Cerebellar nuclear complex (tissue), 1 donor: ENCODE results near the gene PITPNM1.
"Not testable (repeated sequence)": the region's sequence is repeated elsewhere in the genome, so short reads cannot be mapped to it uniquely, and the experiment has no call there.

Experiments
- DNase-seq, 2 experiments: peaks; one replicate each; lab custom pipeline; 2025; lab: John Stamatoyannopoulos, UW

Gene PITPNM1

DNA sequence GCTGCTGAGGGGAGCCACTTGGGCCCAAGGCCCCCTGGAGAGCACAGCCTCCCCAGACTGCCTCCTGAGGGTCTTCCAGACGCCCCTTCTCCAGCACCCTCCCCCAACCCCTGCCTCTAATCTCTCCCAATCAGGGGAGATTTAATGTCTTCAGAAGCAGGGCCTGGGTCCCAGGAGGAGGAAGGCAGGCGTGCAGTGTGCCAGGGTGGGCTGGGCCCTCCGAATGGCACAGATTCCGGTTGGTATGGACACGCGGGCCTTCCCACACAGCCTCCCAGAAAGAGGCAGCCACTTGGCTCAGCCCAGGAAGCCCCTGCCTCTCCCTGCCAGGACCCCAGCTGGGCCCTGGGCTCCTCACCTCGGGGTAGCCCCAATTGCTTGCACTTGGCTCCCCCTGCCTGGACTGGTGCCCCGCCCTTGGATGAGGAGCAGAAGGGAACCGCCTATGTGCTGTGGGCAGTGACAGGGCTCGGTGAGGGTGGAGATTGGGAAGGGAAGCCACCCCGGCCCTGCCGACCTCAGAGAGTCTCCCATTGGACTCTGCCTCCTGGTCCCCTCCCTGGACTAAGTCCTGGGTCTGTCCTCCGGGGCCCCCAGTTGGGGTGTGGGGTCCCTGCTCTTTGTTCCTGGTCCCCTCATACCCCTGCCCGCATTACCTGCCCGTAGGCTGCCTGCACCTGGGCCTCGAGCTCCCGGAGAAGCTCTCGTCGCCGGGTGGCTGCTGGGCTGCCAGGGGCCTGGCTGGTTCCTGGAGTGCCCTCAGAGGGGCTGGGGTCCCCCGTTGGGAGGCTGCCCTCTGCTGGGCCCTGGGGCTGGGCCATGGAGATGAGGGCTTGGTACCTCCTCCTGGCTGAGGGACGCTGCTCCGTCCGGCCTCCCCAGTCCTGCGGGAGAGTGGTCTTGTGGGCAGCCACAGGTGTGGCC, 18.7 kb upstream of the PITPNM1 start:
- no peak for DNase-seq

GRCh38 chr11:67522844-67523555, 17.8 kb upstream of the PITPNM1 start, which contains the start of gene CABP2:
Gene CABP2, minus strand, starts transcription at chr11:67523446. Its CDS starts 120 bp downstream, at chr11:67523326.
- DNase-seq, result no peak

DNA sequence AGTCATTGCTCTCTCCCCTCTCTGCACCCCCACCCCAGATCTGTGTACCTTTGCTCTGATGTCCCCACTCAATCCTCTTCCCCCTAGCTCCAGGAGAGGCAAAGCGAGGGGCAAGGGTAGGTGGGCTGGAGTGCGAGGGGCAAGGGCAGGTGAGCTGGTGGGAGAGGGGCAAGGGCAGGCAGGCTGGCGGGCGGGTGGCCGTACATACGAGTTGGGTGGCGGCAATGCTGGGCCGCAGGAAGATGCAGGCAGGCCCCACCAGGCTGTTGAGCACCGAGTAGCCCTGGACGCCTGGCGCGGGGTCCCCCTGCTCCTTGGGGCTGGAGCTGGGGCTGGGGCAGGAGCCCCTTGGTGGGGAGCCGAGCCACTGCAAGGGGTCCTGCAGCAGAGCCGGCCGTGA, 17.2 kb upstream of the PITPNM1 start:
- DNase-seq, result no peak

DNA sequence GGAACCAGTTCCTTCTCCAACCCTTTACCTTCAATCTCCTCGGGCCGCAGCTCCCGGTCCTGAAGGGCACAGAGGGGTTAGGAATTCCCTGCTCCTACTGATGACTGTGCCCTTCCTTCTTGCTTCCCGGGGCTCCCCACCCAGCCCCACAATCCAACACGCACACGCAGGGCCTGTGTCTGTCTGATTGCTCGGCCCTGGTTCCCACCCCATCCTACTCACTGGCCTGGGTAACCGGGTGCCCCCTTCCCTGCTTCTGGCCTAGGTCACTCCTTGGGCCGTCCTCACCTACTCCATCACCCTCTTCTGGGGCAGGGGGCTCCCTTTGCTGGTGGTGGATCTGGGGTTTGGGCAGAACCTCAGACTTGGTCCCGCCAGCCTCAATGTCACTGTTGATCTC, 16.8 kb upstream of the PITPNM1 start:
- no peak for DNase-seq

DNA sequence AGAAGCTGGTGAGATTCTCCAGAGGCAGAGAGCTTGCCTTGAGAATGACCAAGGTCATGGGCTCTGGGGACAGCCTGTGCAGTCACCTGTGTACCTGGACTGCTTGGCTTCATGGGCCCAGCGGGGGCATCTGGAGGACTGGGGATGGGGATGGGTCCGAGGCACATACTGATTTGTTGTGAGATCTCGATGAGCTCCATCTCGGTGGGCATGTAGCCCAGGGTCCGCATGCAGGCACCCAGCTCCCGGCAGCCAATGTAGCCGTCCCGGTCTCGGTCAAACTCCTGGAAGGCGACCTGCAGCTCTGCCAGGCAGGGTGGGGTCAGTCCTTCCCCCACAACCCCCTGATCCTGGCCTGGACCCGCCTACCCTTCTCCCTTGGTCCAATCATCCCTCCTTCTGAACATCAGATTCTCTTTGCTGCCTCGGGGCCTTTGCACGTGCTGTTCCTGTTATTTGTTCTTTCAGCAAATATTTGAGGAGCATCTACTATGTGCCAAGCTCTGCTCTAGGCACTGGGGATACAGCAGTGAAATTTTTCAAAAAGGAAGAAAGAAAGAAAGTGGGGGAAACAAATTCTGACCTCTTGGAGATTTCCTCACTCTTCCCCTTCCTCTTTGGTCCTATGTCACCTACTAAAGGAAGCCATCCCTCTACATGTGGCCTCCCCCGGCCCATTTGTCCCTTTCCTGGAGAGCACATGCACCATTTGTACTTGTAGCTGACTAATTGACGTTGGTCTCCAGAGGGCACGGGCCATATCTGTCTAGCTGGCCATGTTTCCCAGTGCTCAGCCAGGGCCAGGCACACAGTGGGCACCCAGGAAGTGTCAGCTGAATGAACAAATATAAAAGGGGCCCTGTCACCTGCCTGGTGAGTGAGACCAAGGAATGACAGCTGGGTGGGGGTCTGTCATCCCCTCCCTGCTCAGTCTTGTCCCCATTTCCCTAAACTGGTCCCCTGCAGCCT, 16.0 kb upstream of the PITPNM1 start:
- DNase-seq, result no peak

DNA sequence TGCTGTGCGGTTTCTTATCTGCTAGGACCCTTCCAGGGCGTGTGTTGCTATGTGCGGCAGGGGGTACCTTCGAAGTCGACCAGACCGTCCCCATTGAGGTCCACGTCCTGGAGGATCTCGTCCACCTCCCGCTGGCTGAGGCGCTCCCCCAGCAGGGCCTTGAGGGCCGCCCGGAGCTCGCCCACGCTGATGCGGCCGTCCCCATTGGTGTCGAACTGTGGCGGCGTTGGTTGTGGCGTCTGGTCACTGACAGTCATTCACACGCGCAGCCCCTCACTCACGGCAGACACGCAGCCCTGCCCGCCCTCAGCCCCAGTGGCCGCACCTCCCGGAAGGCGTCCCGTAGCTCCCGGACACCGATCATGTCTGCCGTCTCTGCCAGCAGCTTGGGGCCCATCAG, 14.6 kb upstream of the PITPNM1 start:
- DNase-seq, result no peak

DNA sequence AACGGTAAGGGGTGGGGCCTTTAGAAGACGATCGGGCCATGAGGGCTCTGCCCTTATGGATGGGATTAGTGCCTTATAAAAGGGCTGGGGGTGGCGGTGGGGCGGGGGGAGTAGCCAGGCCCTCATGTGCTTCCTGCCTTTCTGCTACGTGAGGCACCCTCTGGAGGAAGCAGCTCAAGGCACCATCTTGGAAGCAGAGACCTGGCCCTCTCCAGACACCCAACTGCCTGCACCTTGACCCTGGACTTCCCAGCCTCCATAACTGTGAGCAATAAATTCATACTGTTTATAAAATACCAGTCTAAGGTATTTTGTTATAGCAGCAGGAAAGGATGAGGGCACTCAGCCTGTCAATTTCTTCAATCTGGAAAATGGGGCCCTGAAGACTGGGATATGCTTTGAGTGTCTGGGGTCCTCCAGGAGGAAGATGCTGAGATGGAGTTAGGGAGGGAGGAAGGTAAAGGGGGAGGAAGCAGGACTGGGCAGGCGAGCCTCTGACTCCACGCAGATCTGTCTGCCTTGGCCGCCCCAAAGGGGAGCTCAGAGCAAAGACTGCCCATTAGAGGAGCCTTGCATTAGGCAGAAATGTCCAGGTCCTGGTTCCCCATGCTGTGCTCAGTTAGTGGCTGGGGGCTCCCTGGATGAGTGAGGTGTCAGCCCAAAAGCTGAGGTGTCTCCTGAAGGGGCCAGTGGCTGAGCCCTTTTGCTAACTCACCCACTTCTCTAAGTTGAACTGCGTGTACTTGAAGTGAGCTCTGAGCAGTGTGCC, 12.8 kb upstream of the PITPNM1 start:
- DNase-seq, result no peak

GRCh38 chr11:67516806-67517205, 11.6 kb upstream of the PITPNM1 start:
- no peak for DNase-seq

DNA sequence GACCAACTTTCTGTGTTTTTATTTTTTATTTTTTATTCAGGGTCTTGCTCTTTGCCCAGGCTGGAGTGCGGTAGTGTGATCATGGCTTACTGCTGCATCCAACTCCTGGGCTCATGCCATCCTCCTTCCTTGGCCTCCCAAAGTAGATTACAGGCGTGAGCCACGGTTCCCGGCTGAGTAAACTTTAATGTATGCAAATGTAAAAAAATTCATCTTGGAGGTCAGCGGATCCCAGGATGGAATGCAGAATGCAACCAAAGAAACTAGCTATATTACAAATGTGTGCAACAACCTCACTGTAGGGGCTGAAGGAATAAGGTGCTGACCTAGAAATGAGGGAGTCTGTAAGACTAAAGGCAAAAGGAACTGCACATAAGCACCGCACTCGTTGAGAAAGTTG, 9.0 kb upstream of the PITPNM1 start:
- no peak for DNase-seq

DNA sequence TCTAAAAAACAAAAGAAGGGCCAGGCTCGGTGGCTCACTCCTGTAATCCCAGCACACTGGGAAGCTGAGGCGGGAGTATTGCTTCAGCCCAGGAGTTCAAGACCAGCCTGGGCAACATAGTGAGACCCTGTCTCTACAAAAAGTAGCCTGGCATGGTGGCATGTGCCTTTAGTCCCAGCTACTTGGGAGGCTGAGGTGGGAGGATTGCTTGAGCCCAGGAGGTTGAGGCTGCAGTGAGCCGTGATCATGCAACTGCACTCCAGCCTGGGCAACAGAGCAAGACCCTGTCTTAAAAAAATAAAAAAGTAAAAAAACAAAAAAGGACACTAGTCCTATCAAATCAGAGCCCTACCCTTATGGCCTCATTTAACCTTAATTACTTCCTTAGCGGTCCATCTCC, 6.4 kb upstream of the PITPNM1 start:
- not testable (repeated sequence) for DNase-seq

DNA sequence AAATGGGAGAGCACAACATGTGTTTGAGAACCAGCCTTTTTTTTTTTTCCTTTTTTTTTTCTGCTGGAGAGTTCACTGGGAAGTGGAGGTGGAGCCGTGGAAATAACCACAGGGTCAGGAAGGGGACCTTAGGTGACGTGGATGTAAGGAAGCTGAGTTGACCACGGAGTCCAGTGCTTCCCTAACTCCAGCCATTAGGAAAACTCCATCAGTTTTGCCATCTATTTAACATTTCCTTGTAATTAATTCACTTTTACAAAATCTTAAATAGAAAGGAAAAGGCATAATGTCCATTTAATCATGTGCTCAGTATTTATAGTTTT, 4.8 kb upstream of the PITPNM1 start:
- no peak for DNase-seq

DNA sequence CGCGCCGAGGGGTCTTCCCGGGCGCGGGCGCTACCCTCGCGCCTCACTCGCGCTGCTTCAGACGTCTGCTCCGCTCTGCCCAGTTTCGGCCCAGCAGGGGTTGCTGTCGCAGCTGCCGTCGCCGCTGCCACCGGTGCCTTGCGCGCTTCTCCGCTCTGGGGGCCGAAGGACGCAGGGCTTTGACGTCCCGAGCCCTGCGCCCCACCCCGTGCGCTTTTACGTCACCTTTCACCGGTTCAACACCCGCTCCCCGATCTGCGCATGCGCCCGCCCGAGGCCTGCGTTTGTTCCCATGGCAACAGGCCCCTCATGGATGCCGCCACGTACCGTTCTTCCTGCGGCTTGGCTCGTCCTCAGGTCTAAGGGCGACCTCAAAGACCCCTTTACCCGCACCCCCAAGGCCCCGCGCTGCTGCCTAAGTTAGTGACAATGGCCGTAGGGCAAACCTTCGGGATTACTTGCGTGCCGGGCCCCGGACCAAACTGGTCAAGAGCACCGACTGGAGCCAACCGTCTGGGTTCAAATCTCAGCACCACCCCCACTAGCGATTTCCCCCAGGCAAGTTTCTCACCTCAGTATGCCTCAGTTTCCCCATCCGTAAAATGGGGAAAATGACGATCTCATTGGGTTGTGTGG, 3.4 kb upstream of the PITPNM1 start:
- peak; percentile 59 to 81 for DNase-seq

DNA sequence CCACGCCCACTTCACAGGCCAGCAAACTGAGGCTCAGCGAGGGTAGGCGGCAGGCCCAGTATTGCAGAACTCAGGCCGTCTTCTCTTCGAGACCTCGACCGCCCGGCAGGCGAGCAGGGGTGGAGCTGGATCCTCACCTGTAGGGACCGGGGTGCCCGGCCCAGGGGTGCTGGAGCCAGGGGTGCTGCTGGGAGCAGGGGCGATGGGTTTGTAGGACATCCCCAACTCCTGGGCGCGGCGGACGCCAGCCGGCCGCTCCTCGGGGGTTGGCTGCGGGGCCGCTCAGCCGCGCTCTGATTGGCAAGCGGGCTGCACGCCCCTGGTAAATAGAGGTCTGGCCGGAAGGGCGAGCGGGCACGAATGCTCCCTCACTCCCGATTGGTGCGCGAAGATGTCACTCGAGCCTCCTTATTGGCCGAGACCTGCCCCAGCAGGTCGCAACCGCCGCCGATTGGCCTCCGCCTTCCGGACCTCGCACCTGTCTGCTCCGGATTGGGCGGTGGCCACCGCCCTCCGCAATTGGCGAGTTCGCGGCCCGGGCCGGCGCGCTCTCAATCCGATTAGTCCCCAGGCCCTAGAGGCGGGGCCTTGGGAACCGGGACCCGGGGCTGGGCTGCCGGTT, 2.8 kb upstream of the PITPNM1 start, which contains the start of gene CDK2AP2:
Gene CDK2AP2 (minus strand): TSS at position 299 of the 622 bp plus-strand sequence. CDS start 80 bp downstream, at position 219.
- DNase-seq, result peak; percentile 72 to 96

GRCh38 chr11:67507242-67507863, 2.2 kb upstream of the PITPNM1 start:
- no peak for DNase-seq

- DNase-seq, result no peak
These were observed 1.4 kb upstream of the PITPNM1 start for GRCh38 chr11:67506426-67507051.

- DNase-seq, result peak; percentile 62 to 63
These were observed 638 bp upstream of the PITPNM1 start for GRCh38 chr11:67505605-67506396.

GRCh38 chr11:67504005-67504949, 886 bp downstream of the PITPNM1 start:
- DNase-seq, result no peak
